Astrocyte (in vitro differentiated cells and primary cell): Measurements from ENCODE around the gene ATP9A.

Experiments
- CTCF ChIP-seq: IDR thresholded peaks from 2 replicates; pipeline ENCODE4 v1.5.1; 2011; ENCODE audit warnings: low read depth, mild to moderate bottlenecking, inconsistent platforms, low read length, moderate library complexity; ENCODE audit not compliant: insufficient read depth
- EZH2 ChIP-seq: IDR thresholded peaks from 2 replicates; pipeline ENCODE4 v1.6.1; 2012; ENCODE audit warnings: mild to moderate bottlenecking, low read length, inconsistent platforms; ENCODE audit not compliant: insufficient read depth

GRCh38 chr20:51775241-51775640, 7.1 kb upstream of the ATP9A start:
- TF ChIP-seq CTCF (no peak), EZH2 (no peak)
